Measurements from ENCODE around the gene PINK1. TPM values are rescaled to one million over a fixed set of nuclear protein-coding genes. Genes with fewer than 3 reads are reported as not detected.

The PINK1 gene
- total RNA-seq, 1 experiment from 2014 or later: 129 TPM

- Histone ChIP-seq H3K79me2 (ENCODE audit: low read length) (no peaks in the 10 kb centered on the region), H3K4me3 (ENCODE audit: low read length) (no peak overlapping the region), H3F3A (ENCODE audit: low read length, unreplicated experiment) (peaks cover 5% of the 10 kb centered on the region), H4K20me1 (ENCODE audit: low read length) (no peaks in the 10 kb centered on the region), H3K9ac (ENCODE audit: low read length) (peak overlapping the region; percentile 86), H2AFZ (ENCODE audit: low read length) (no peak overlapping the region), H3K4me1 (ENCODE audit: insufficient read depth, low read length) (peaks cover 36% of the 10 kb centered on the region), H3K27ac (ENCODE audit: low read length) (peak overlapping the region; percentile 99), H3K27me3 (ENCODE audit: low read length) (no peaks in the 10 kb centered on the region), H3K4me2 (ENCODE audit: low read length) (peak overlapping the region; percentile 27; the same call in 1 of the 2 replicates), H3K9me3 (ENCODE audit: low read length) (no peaks in the 10 kb centered on the region), H3K9me2 (replicated peaks; ENCODE audit: low read length) (no peaks in the 10 kb centered on the region), H3K36me3 (ENCODE audit: low read depth, low read length) (peaks cover 8% of the 10 kb centered on the region)
- ATAC-seq: peak; percentile 52
- intact Hi-C loops (cut with micrococcal nuclease): loop anchor here (2.0 to 5.0 kb wide), 2 partner anchors 23 to 35 kb away; no protein-coding TSS in a partner anchor
- ChIA-PET CTCF (interaction anchor here (0.5 kb wide), 1 partner anchor 22 kb away, joined by 4 read pairs; no protein-coding TSS in a partner anchor), POLR2A (ENCODE audit: unreplicated experiment) (interaction anchor here (0.6 kb wide), 2 partner anchors 22 to 76 kb away, joined by 8 to 12 read pairs; no protein-coding TSS in a partner anchor)
- BruUV-seq (replicated peaks): no TSS peak
- peak; percentile 93 for DNase-seq
- TF ChIP-seq EZH2 (IDR thresholded peaks at IDR 0.05; ENCODE audit: low read length, unreplicated experiment) (no peak), EZH2phosphoT487 (IDR thresholded peaks at IDR 0.05; ENCODE audit: borderline replicate concordance, low read length) (no peak)
- TF ChIP-seq, protein P1, sequence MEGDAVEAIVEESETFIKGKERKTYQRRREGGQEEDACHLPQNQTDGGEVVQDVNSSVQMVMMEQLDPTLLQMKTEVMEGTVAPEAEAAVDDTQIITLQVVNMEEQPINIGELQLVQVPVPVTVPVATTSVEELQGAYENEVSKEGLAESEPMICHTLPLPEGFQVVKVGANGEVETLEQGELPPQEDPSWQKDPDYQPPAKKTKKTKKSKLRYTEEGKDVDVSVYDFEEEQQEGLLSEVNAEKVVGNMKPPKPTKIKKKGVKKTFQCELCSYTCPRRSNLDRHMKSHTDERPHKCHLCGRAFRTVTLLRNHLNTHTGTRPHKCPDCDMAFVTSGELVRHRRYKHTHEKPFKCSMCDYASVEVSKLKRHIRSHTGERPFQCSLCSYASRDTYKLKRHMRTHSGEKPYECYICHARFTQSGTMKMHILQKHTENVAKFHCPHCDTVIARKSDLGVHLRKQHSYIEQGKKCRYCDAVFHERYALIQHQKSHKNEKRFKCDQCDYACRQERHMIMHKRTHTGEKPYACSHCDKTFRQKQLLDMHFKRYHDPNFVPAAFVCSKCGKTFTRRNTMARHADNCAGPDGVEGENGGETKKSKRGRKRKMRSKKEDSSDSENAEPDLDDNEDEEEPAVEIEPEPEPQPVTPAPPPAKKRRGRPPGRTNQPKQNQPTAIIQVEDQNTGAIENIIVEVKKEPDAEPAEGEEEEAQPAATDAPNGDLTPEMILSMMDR (conservative IDR thresholded peaks at IDR 0.05; ENCODE audit: low read depth, low read length): no peak
Measured at GRCh38 chr1:20612221-20612746, 21.0 kb upstream of the PINK1 start.

DNA sequence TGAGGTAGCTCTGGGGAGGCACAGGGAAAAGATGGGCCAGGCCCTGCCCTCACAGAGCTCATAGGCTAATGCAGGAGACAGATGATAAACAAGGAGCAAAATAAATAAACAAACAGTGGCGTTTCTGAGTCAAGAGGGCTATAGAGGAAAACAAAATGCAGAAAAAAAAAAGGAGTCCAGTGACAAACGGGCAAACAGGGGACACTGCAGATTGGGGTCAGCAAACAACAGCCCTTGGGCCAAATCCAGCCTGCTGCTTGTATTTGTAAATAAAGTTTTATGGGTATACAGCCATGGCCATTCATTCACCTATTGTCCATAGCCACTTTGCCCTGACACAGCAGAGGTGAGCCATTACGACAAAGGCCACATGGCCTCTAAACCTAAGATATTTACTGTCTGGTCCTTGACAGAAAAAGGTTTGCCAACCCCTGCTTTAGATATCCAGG is 19.1 kb upstream of the PINK1 start:
- Histone ChIP-seq H3K9me2 (replicated peaks; ENCODE audit: low read length) (no peaks in the 10 kb centered on the region), H3K4me3 (ENCODE audit: low read length) (no peak overlapping the region), H3K27me3 (ENCODE audit: low read length) (no peaks in the 10 kb centered on the region), H3K4me1 (ENCODE audit: insufficient read depth, low read length) (peaks cover 40% of the 10 kb centered on the region), H3K36me3 (ENCODE audit: low read depth, low read length) (peaks cover 6% of the 10 kb centered on the region), H3K4me2 (ENCODE audit: low read length) (peak overlapping the region; percentile 8; the same call in 1 of the 2 replicates), H2AFZ (ENCODE audit: low read length) (no peak overlapping the region), H3K79me2 (ENCODE audit: low read length) (no peaks in the 10 kb centered on the region), H3K9me3 (ENCODE audit: low read length) (no peaks in the 10 kb centered on the region), H4K20me1 (ENCODE audit: low read length) (no peaks in the 10 kb centered on the region), H3K9ac (ENCODE audit: low read length) (peak overlapping the region; percentile 47), H3F3A (ENCODE audit: low read length, unreplicated experiment) (peaks cover 5% of the 10 kb centered on the region), H3K27ac (ENCODE audit: low read length) (peak overlapping the region; percentile 99)
- ATAC-seq (no peak), DNase-seq (no peak)
- BruUV-seq (replicated peaks): no TSS peak
- ChIA-PET POLR2A (ENCODE audit: unreplicated experiment) (interaction anchor here (1.3 kb wide), 1 partner anchor 25 kb away, joined by 15 read pairs; the partner anchor contains the start of gene CDA), CTCF (interaction anchor here (0.8 kb wide), 1 partner anchor 20 kb away, joined by 4 read pairs; no protein-coding TSS in a partner anchor)
- intact Hi-C loops (cut with micrococcal nuclease): loop anchor here (5.0 kb wide), 1 partner anchor 37 kb away; no protein-coding TSS in a partner anchor
- TF ChIP-seq EZH2phosphoT487 (IDR thresholded peaks at IDR 0.05; ENCODE audit: borderline replicate concordance, low read length): no peak
- TF ChIP-seq EZH2 (IDR thresholded peaks at IDR 0.05; ENCODE audit: low read length, unreplicated experiment): no peak
- TF ChIP-seq, protein P1 (conservative IDR thresholded peaks at IDR 0.05; ENCODE audit: low read depth, low read length): no peak
